Posterior vena cava (tissue), 2 donors: ENCODE data around the gene SULT1A2. TPM values are rescaled to one million over a fixed set of nuclear protein-coding genes. Genes with fewer than 3 reads are reported as not detected.
A peak's percentile ranks its signal among the peaks of the same experiment; 100 is the strongest.
"Not testable (repeated sequence)": the region's sequence is repeated elsewhere in the genome, so short reads cannot be mapped to it uniquely, and the experiment has no call there.

Experiments
- DNase-seq: peaks from one replicate; pipeline ENCODE4 v3.0.0-alpha.2; 2020; ENCODE audit warnings: low spot score
- intact Hi-C, 2 donors: fragments of 100-400 bp; cut with DNase I; formaldehyde crosslinking; loops; one replicate each; pipeline versions ENCODE4 v1.14.1 to v1.14.2; 2022 to 2023
- total RNA-seq, 2 donors: library from RNA; stranded (reverse); fragmentation: NEBNext Ultra II Directional; extraction: Animal tissue kit (Norgen Biotek cat#: 25700); gene quantifications; one replicate each; pipeline ENCODE4 v1.2.1, GENCODE V29; 2021
- donor health status: DM: yes; HTN: yes; CAD: no.
- donor health status: DM: yes; HTN: yes; CAD: no.

The SULT1A2 gene
- total RNA-seq, 2 donors from 2014 or later, result 0.65 to 1.1 TPM

DNA sequence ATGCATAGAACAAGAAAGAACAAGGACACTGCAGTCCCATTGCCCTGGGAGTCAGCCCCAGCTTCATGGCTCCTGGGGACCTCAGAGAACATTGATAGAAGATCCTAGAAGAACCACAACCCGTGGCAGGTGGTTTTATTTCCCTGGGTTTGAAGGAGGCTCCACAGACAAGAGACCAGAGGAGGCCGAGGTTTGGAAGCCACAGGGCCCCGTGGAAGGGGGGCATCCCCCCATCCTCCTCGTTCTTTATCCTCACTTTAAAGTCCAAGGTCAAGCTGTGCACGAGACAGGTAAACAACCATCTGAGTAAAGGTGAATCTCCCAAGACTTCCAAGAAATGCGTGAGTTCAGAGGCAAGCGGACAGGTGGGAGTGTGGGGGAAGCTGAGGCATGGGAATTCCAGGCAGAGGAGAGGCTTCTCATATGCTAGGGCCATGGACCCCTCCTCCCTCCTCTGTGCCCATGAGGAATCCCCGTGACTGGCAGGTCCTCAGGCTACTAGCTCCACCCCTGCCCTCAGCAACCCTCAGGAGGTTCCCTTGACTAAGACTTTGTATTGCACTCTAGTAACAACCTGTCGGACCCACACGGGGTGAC, 13.8 kb upstream of the SULT1A2 start:
- intact Hi-C loops, result no loop called here
- DNase-seq, result no peak

DNA sequence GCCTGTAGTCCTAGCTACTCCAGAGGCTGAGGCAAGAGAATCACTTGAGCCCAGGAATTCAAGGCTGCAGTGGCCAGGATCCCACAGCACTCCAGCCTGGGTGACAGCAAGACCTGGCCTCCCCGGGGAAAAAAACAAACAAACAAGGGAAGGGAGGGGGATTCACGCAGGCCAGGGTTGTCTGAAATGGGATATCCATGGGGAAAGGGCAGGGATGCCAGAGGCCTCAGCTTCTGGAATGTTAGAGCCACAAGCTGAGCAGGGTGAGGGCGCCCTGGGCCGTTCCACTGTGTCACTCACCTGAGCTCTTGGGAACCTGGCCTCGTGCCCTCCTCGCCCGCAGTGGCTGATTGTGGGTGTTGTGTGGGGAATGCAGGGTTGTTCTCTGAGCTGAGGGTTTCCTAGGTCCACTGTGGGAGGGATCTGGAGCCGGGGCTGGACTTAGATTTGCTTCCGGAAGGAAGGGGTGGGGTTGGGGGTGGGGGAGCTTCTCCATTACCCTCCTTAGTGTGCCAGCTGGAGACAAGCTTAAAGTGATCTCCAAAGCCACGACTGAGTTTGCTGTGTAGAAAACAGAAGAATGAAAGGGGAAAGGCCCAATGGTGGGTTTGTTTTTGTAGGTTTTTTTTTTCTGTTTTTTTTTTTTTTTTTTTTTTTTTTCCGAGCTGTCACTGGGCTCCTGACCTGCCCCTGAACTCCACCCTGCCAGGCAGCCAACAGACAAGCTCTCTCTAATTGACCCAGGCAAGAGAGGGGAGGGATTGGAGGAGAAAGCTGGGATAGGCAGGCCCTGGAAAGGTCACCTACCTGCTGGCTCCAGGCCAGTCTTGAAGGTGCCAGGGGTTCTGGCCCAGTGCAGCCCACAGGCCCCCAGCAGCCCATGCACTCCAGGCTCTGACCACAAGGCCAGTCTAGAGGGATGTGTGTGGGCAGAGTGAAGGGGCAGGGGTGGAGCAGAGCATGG, 13.1 kb upstream of the SULT1A2 start, which contains the start of gene SULT1A1:
Gene SULT1A1 (minus strand): TSS at position 414 of the 964 bp plus-strand sequence. CDS start 1,189 bp downstream, outside the sequence.
- intact Hi-C loops, result no loop called here

DNA sequence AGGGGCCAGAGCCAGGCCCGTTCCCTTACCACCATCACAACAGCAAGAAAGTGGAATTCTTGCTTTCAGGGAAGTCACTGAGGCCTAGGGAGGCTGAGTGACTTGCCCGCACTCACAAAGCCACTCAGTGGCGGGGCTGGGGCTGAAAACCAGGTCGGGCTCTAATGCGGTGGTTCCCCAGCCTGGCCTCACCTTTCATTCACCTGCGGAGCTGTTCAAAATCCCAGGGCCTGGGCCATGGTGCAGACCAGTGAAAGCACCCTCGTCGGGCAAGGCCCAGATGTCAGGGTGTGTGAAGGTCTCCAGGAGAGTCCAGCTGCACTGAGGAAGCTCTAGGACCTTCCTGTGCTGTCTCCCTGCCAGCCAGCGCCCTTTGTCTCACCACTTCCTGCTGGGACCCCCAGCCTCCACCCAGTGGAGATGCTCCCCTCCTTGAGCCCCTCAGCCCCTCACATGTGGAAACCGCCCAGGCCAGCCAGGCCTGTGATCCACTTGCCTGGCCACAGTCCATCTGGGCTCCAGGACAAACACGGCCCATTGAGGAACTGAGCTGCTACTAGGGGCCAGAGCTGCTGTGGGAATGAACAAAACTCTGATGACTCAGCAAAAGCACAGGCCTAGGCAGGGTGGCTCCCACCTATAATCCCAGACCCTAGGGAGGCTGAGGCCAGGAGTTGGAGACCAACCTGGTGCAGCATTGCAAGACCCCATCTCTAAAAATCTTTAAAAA, 12.2 kb upstream of the SULT1A2 start:
- DNase-seq, intact Hi-C loops: not testable (repeated sequence)

More for the DNA sequence above, 13.1 kb upstream of the SULT1A2 start, which contains the start of gene SULT1A1:
- no peak for DNase-seq

DNA sequence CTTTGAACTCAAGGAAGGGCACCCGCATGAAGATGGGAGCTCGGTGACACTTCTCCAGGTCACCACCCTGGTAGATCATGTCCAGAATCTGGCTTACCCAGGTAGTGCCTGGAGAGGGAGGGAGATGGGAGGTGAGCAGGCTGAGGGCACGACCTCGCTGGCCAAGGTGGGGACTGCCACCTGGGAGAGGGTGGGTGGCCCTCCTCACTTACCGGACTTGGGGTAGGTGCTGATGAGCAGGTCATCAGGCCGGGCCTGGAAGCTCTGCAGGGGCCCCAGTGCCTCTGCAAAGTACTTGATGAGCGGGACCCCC, 11.6 kb upstream of the SULT1A2 start:
- DNase-seq, intact Hi-C loops: not testable (repeated sequence)

DNA sequence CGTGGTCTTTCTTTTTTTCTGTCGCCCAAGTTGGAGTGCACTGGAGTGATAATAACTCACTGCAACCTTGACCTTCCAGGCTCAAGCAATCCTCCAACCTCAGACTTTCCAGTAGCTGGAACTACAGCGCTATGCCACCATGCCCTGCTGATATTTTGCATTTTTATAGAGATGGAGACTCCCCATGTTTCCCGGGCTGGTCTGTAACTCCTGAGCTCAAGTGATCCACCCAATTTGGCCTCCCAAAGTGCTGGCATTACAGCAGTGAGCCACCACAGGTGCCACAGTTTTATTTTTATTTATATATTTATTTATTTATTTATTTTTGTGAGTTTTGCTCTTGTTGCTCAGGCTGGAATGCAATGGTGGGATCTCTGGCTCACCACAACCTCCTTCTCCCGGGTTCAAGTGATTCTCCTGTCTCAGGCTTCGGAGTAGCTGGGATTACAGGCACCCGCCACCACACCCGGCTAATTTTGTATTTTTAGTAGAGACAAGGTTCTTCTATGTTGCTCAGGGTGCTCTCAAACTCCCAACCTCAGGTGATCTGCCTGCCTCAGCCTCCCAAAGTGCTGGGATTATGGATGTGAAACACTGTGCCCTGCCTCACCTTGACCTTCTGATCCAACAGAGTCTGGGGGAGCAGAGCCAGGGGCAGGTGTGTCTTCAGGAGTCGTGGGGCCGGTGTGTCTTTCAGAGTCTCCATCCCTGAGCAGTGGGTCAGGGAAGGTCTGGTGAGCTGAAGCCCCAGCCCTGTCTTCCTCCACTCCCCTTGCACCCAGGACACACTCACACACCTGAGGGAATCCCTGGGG, 11.0 kb upstream of the SULT1A2 start:
- intact Hi-C loops, DNase-seq: not testable (repeated sequence)

DNA sequence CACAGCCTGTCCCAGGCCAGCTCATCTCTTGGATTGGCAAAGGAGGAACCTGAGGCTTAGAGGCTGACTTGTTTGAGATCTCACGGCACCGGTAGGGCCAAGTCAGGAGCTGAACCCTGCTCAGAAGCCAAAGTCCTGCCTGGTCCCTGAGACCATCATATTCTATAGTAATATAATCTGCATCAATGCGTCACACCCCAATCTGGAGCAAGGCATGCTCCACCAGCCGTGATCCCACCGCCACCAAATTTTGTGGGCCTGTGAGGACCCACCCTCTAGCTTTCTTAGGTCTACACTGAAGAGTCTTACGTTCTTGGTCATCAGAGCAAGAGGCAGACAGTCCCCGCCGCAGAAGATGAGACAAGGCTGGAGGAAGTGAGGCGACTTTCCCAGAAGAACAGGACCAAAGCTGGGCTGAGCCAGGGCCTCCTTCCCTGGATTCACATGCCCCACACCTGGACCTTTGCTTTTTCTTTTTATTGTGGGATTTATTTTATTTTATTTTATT, 10.3 kb upstream of the SULT1A2 start:
- no peak for DNase-seq
- intact Hi-C loops, result no loop called here

DNA sequence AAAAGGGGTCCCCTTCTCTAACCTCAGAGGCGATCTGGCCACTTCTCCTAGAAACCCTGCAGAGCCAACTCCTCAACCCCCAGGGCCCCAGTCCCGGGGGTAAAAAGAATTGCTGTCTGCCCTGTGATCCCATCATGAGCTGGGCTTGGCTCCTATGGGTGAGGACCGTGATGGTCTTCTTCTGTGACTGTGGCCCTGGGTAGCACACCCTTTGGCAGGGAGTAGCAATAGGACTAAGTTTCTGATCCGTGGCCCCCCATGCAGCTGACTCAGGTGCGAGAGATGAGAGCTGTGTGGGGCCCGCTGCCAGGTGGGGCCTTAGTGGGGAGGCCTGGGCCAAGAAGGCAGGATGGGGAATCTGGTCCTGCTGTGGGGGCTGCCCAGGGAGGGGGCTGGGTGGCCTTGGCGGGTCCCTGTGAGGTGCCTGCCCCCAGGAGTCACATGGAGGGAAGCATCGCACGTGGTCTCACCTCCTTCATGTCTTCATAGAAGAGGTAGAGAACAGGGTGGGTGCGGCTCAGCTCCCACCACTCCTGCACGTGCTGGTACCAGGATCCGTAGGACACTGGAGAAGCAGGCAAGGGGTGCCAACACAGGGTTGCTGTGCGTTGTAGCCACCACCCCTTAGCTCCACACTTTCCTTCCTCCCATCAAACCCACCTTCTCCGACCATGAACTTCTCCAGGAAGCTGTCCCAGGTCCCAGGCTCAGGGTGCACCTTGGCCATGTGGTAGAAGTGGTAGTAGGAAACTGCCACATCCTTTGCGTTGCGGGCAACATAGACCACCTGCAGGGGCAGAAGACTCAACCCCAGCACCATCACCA, 9.7 kb upstream of the SULT1A2 start:
- no peak for DNase-seq
- intact Hi-C loops, result no loop called here

DNA sequence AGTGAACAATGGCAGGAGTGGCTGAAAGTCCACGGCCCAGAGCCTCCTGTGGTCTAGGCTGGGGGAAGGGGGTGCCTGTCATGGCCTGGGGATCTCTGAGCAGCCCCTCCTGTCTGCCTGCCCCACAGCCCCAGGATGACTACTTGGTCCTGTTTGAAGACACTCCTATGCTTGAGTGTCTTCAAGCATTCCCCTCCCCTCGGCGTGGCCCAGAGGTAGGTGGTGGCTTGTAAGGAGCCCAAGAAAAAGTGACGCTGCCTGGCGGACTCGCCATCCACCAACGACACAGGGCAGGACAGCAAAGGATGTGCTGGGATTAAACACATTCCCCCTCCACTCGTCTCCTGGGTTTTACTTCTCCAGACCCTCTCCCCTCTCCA, 7.3 kb upstream of the SULT1A2 start:
- DNase-seq, result peak; percentile 61
- intact Hi-C loops, result no loop called here

DNA sequence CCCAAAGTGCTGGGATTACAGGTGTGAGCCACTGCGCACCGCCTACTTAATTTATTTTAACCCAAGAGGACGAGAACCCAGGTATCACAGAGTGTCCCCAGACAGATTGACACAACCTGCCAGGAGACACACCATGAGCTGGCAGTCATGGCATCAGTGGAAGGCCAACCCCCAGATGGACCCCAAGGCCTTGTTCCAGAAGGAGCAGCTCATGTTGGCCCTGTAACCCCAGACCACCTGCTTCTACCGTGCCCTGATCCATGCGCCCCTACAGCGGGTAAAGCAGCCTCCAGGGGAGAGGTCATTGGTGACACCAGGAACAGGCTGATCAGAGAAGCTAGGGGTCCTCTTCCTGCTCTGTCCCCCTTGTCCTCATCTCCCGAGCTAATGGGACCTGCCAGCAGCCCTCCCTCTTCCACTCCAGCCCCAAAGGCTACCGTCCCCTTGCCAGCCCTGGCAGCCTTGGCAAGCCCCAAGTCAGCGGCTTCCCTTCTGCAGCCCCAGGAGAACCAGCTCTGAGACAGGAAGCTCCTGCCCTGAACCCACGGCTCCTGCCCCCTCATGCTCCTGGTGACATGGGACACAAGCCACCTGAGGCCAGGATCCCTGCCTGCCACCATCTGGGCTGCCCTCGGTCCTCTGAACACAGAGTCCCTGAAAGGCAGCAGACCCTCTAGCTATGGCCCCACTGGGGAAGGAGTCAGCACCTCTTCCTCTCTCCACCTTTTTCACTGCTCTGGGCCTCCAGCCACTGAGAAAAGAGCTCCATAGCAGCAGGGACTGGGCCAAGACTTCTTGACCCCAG, 6.7 kb upstream of the SULT1A2 start:
- DNase-seq, result peak; percentile 68
- intact Hi-C loops, result no loop called here

DNA sequence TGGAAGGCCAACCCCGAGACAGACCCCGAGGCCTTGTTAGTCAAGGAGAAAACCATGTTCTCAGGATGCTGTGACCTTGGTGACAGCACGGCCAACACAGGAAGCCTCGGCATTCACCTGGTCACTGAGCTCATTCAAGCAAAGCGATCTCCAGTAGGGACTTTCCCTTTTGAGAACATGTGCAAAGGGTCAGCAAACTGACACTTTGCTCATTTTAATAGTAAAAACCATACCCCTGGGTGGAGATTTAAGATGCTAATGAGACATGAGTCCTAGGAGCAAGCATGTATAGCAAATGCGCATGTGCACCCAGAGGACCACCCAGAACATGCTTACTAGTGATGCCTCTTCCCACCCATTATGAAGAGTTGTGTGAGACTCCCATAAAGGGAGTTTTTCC, 5.7 kb upstream of the SULT1A2 start:
- DNase-seq, result no peak
- intact Hi-C loops, result no loop called here

DNA sequence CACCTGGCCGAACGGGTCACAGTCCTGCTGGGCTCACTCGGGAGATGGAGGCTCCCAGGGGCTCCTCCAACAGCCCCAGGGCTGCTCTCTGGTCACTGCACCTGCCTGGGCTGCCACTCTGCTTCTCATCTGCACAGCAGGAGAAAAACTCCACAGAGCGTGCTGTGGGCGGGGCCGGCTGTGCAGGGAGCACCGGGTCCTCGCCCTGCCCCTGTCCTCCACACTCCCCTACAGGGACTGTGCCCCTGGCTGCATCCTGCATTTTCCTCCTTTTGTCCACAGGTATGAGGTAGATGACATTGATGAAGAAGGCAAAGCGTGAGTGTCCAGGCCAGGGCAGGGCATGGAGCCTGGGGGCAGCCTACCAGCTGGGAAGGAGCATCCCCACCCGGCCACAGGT, 5.2 kb upstream of the SULT1A2 start:
- intact Hi-C loops, result not testable (repeated sequence)

DNA sequence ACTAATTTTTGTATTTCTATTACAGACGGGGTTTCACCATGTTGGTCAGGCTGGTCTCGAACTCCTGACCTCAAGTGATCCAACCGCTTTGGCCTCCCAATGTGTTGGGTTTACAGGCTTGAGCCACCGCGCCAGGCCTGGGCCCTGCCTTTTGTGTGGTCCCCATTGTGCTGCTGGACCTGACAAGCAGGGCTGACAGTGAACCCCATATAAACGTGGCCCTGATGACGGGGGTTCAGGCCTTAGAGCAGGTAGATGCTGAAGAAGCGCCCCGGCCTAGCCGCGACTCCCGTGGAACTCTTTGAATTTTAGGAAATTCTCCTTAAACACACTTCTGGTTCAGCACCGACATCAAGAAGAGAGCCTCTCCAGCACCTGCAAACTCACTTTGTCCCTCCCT, 4.7 kb upstream of the SULT1A2 start:
- DNase-seq, result peak; percentile 25
- intact Hi-C loops, result not testable (repeated sequence)

More for the DNA sequence above, 5.2 kb upstream of the SULT1A2 start:
- DNase-seq, result peak; percentile 69

DNA sequence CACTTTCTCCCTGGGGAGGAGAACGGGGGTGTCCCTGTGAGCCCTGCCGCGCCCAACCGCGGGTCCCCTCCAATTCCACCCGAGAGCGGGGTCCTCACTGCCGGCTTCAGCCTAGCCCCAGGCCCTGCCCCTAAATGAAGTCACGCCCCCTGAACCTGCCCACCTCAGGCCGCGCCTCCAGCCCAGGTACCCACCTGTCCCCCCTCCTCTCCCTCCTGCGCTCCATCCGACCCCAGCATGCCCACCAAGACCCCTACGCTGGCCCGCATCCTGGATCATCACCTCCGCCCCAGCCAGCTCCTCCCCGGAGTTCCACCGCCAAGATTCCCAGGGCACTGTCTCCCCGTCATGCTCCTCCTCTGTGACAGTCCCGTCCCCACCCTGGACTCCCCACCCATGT, 4.1 kb upstream of the SULT1A2 start:
- DNase-seq, intact Hi-C loops: not testable (repeated sequence)

DNA sequence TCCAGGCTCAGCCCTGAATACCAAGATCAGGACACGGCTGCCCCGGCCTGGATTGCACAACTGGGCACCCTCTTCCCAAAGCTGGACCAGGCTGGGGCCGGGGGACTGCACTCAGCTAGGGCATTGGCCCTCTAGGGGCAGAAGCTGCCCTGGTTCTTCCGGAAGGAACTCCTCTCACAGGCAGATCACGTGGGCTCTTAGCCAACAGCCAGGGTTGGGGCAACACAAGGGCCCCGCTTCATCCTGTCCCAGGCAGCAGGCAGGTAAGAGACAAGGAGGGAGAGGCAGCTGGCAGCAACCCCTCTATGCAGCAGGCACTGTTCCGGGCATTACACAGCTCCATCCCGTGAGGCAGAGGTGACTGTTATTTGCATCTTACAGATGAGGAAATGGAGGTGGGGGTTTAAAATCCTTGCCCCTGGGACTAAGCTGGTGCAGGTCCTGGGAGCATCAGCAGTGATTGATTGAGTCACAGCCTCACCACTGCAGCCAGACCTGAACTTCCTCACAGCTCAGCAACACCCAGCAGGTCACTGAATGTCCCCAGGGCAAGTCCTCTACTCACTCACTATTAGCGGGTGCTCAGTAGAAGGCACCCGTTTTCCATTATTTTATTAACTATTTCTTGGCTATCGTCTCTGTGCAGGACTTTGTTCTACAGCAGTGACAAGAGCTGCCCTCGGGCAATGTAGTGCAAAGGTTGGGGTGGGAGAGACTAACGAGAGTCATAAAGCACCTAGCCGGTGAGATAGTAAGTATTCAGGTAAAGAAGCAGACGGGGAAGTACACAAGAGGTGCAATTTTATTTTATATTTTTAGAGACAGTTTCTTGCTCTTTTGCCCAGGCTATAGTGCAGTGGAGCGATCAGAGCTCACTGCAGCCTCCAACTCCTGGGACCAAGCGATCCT, 2.8 kb upstream of the SULT1A2 start:
- DNase-seq, intact Hi-C loops: not testable (repeated sequence)

DNA sequence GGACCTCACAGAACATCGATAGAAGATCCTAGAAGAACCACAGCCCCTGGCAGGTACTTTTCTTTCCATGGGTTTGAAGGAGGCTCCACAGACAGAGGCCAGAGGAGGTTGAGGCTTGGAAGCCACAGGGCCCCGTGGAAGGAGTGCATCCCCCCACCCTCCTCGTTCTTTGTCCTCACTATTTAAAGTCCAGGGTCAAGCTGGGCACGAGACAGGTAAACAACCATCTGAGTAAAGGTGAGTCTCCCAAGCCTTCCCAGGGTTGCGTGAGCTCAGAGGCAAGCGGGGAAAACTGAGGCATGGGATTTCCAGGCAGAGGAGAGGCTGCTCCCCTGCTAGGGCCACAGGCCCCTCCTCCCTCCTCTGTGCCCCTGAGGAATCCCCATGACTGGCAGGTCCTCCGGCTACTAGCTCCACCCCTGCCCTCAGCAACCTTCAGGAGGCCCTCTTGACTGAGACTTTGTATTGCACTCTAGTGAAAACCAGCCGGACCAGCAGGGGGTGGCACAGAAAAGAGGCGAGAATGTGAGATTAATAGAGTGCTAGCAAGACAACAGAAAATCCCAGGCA, 927 bp upstream of the SULT1A2 start:
- no peak for DNase-seq
- intact Hi-C loops, result no loop called here

DNA sequence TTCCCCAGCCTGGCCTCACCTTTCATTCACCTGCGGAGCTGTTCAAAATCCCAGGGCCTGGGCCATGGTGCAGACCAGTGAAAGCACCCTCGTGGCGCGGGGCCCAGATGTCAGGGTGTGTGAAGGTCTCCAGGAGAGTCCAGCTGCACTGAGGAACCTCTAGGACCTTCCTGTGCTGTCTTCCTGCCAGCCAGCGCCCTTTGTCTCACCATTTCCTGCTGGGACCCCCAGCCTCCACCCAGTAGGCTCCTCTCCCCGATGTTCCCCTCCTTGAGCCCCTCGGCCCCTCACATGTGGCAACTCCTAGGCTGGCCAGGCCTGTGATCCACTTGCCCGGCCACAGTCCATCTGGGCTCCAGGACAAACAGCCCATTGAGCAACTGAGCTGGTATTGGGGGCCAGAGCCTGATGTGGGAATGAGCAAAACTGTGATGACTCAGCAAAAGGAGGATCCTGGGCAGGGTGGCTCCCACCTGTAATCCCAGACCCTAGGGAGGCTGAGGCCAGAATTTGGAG, 677 bp downstream of the SULT1A2 start:
- intact Hi-C loops, result no loop called here
- no peak for DNase-seq
